GM18858 (cell line): Measurements from ENCODE around the gene ABCC1.

Source experiments
- ATAC-seq: cut with Tn5 transposase; IDR thresholded peaks from one replicate; pipeline ENCODE4 v1.9.1; 2021; ENCODE audit not compliant: unreplicated experiment

Gene ABCC1

DNA sequence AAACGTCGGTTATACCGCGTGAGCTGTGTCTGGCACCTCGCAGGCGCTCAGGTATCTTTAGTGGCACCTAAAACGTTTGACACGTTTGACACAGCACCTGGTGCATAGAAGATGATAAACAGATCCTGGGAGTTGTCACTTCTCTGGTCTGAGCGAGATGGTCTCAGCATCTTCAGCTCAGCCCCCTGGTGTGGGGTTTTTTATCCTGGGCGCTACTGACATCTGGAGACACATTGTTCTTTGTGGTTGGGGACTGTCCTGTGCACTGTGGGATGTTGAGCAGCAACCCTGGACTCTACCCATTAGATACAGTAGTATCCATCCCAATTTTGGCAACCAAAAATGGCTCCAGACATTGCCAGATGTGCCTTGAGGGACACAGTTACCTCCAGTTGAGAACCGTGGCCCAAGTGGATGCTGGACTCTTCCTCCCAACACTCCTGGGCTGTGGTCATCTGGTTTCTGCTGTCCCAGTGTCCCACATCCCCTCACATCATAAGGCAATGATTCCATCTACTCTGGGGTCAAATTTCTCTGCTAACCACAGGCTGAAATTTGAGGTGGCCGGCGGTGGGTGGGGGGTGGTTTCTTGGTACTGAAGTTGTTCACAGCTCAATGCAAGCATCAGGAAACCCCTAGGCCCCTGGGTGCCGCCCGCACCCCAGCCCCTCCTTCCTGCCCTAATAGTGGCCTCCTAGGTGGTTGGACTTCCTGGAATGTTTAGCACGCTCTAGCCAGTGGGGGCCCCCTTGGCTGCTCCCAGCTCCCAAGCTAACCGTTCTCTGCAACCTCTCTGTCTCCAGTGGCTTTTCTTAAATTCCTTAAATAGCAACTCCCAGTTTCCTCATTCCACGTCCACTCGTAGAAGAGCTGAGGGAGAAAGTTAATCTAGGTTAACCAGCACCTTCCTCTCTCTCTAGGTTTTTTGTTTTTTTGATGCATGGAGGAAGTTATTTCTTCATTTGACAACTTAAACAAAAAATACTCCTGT is 124.8 kb downstream of the ABCC1 start:
- no peak for ATAC-seq

DNA sequence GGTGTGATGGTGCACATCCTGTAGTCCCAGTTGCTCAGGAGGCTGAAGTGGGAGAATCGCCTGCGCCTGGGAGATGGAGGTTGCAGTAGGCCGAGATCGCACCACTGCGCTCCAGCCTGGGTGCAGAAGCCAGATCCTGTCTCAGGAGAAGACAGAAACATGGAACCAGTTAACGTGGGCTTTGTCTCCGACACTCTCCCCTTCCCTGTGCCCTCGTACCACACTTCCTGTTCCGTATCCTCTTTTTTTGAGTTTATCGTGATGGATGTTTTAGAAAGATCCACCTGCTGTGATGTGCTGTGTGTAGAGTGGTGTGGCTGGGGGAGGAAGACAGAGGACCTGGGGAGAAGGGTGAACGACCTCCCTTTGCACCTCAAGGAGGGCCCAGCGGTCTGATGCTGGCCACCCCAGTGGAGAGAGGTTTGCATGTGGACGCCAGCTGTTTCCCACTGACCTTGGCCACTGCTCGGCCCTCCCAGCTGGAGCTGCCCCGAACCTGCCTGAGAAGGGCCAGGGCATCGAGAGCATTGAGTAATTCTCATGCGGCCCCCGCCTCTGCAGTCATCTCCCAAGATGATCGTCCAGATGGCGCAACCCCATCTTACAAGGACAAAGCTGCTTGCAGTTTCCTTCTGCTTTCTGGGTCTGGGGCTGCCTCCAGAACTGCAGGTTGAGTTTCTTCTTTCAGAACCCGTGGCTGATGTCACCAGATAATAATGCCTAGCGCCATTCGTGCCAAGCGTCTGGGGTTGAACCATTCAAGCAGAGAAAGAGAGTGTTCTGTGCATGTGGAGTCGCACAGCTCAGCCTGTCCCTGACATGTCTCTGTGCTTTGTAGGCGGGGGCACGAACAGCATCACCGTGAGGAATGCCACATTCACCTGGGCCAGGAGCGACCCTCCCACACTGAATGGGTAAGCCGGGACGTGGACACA is 126.3 kb downstream of the ABCC1 start:
- ATAC-seq = no peak

DNA sequence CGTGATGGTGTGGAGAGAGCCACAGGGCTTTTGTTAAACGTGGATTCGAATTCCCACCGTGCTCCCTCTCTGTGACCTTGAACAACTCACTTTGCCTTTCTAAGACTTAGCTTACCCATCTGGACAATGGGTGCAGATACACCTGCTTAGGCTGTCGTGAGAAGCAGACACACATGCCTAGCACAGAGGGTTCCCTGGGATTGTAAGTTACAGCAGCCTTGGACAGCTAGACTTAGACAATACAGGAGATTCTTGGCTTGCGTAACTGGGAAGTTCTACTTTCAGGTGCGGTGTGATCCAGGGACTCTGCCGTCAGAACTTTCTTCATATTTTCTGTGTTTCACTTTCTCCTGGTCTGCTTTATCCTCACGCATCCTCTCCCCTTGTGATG is 127.0 kb downstream of the ABCC1 start:
- no peak for ATAC-seq

- ATAC-seq = no peak
Measured at GRCh38 chr16:16080465-16081065, 131.1 kb downstream of the ABCC1 start.

DNA sequence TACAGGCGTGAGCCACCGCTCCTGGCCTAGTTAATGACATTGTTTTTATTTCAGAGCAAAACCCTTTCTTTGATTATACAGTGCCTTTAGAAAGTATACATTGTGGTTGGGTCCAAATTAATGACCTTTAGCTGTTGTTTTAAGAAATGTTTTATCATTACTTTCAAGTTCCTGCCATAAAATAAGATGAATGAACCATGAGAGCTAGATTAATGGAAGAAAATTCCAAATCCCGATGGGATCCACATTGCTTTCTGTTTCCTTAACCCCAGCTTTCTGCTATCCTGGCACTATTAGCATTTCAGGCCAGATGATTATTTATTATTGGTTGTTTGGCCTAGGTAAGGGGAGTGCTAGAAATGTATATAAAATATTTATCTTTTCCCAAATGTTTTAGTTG is 131.7 kb downstream of the ABCC1 start:
- no peak for ATAC-seq

- ATAC-seq = no peak
Measured at GRCh38 chr16:16082255-16082654, 132.8 kb downstream of the ABCC1 start.

- no peak for ATAC-seq
Measured at GRCh38 chr16:16083421-16084156, 134.2 kb downstream of the ABCC1 start.

DNA sequence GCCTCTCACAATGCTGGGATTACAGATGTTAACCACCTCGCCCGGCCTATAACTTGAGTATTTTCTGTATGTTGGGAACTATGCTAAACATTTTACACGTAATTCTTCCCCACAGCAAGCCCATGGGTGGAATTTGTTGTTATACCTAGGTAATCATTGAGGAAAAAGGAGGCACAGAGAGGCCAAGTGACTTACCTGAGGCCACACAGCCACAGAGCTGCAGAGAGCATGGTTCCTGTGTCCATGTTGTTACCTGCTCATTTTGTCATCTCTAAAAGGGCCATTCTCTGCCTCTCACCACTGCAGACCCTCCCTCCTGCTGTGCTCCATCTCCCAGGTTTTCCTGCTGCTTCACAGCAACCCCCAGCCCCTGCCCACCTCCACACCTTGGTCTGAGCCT is 135.5 kb downstream of the ABCC1 start:
- no peak for ATAC-seq

GRCh38 chr16:16086653-16087446 is 137.4 kb downstream of the ABCC1 start:
- no peak for ATAC-seq

DNA sequence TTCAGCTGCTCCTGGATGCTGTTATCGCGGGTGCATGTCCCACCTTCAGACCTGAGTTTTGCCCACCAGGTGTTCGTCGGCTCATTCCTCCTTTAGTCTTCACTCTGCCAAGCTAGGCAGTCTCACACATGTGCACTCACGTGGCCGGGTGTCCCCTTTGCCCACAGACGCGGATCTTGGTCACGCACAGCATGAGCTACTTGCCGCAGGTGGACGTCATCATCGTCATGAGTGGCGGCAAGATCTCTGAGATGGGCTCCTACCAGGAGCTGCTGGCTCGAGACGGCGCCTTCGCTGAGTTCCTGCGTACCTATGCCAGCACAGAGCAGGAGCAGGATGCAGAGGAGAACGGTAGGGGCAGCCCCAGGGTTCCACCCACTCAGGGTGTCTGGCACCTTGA is 140.8 kb downstream of the ABCC1 start:
- no peak for ATAC-seq

DNA sequence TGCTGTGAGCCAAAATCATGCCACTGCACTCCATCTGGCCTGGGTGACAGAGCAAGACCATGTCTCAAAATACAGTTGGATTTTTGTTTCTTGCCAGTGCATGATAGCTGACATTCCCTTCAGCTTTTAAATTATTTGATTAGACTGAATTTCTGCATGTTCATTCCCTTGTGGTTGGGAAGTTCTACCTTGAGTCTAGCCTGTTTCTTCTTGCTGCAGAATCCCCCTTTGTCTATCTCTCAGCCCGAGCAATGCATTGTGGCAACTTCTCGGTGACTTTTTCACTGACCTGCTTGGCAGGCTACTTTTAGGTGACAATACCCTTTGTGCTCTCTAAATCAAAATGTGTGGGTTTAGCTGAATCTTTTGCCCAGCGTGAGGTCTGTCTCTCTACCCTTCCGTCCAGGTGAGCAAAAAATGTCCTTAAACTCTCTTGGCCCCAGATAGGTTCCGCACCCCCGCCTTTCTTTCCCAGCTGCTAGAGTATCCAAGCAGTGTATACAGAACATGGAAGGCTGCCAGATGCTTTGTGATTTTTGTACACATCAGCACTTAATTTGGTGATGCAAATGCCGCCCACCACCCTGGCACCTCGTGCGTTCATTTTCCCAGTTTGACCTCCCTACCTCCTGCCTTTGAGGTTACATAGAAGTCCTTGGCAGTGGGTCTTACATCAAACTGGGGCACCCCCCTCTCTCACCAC is 143.7 kb downstream of the ABCC1 start:
- ATAC-seq = no peak

DNA sequence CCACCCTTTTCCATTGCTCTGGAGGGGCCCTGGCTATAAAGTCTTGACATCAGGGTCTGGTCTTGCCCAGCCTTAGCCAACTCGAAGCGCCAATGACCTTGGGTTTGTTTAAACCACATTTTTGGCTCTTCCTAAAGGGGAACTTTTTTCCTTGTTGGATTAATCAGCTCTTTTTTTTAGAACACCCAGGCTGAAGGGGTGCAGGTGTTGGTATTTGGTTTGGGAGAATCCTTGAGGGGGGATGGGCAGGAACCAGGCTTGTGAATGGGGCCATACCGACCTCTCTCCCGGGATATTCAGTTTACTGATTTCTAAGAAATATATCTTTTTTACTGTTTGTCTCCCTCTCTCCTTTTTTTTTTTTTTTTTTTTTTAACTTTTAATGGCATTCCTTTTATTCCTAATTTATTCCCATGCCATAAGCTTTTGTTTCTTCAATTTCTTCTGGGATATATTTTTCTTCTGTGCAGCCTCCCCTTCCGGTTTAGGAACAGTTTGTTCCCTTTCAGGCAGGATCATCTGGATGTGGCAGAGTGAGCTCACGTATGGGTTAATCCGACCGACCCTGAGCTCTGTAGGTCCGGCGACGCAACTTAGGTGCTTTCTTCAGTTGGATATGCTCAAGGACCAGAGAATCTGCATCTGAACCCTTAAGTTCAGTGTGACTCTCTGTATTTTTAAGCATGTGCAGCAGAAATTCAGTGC is 144.4 kb downstream of the ABCC1 start:
- ATAC-seq = no peak

DNA sequence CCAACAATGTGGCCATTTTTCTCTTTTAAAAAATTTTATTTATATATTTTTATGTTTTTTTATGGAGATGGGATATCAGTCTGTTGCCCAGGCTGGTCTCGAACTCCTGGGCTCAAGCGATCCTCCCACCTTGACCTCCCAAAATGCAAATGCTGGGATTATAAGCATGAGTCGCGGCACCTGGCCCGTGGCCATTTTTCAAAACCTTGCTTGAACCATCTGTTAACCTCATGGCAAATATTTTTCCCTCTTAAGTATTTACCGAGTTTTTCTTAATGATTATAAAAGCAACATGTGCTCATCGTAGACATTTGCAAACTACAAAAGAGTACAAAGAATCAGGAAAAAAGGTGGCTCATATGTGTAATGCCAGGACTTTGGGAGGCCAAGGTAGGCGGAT is 146.2 kb downstream of the ABCC1 start:
- no peak for ATAC-seq

DNA sequence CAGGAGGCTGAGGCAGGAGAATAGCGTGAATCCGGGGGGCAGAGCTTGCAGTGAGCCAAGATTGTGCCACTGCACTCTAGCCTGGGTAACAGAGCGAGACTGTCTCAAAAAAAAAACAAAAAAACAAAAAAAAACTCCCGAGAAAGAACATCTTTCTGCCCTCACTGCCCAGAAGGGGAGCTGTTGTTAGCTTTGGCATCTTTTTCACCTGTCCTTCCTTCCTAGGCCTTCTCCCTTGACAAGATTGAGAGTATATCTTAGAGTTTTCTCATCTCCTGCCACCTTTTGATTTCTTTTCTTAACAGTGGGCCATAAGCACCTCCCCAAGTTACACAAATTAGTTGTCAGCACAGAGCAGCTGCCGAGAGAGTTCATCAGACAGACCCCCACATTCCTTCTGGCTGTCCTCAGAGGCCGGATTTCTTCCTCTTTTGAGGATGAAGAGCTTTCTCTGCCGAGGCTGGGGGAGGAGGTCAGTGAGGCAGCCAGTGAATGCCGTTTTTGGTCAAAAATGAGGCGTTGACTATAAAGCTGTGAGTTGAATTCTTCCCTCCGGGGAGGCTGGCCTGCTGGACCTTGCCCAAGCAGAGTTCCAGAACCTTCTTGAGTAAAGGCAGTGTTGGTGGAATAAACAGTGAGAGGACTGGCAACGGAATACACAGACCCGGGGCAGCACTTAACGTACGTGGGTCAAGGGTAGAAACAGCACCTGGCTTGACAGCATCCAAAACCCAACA is 146.9 kb downstream of the ABCC1 start:
- ATAC-seq = no peak

DNA sequence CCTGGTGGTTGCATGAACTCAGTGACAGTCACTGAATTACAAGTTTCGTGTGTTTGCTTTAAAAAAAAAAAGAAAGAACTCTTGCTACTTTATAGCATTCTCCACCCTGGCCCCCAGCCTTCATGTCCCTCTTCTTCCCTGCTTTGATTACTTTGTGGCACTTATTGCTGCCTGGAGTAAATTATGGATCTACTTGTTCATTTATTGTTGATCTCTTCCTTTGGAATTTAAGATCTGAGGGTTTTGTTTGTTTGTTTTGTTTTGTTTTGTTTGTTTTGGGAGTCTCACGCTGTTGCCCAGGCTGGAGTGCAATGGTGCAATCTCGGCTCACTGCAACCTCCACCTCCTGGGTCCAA is 147.4 kb downstream of the ABCC1 start:
- ATAC-seq = no peak

- no peak for ATAC-seq
Measured at GRCh38 chr16:16099320-16099719, 149.9 kb downstream of the ABCC1 start.

- no peak for ATAC-seq
Measured at GRCh38 chr16:16100631-16101030, 151.2 kb downstream of the ABCC1 start.

GRCh38 chr16:16101585-16101984 is 152.2 kb downstream of the ABCC1 start:
- no peak for ATAC-seq
